Pancreas (tissue), 10 donors: ENCODE data around the gene RASA3. TPM values are rescaled to one million over a fixed set of nuclear protein-coding genes. Genes with fewer than 3 reads are reported as not detected.

ENCODE experiments used
- ATAC-seq, 4 donors: fragments of 200-7000 bp; cut with Tn5 transposase; one replicate each; pipeline versions ENCODE4 v1.8.0 to v1.9.1; 2020; ENCODE audit warnings: mild to moderate bottlenecking in 4 of 4, moderate library complexity in 4 of 4
- DNase-seq, 6 donors: peaks; one replicate each; pipeline ENCODE4 v3.0.0-alpha.2; 2020
- FAIRE-seq: peaks from 2 replicates; lab custom pipeline; 2012; peaks lifted over from hg19 to GRCh38; lab: Jason Lieb, UNC
- H3K27ac ChIP-seq, 4 donors: fragments of 200-600 bp; sonication (generic); 1 replicate in 3 of 4; 2 replicates in 1 of 4; pipeline versions ENCODE4 v1.5.0 to v1.8.0; 2020
- H3K27me3 ChIP-seq, 4 donors: fragments of 200-600 bp; one replicate each; pipeline ENCODE4 v1.8.0; 2021
- H3K36me3 ChIP-seq, 3 donors: fragments of 200-600 bp; sonication (generic) in 1 of 3; one replicate each; pipeline versions ENCODE4 v1.5.0 to v1.8.0; 2020 to 2021
- H3K4me1 ChIP-seq, 3 donors: fragments of 200-600 bp; one replicate each; pipeline ENCODE4 v1.8.0; 2021
- H3K4me3 ChIP-seq, 4 donors: fragments of 200-600 bp; sonication (generic) in 2 of 4; one replicate each; pipeline versions ENCODE4 v1.5.0 to v1.8.0; 2020 to 2021
- H3K9me3 ChIP-seq, 4 donors: fragments of 200-600 bp; one replicate each; pipeline ENCODE4 v1.8.0; 2021
- WGBS, 2 donors: extraction: QIAGEN DNeasy Blood & Tissue Kit; methylation state at CpG; one replicate each; pipeline ENCODE4 v1.1.7; 2013; 5-methylcytosine and 5-hydroxymethylcytosine counted together
- intact Hi-C, 3 donors: fragments of 100-400 bp; cut with DNase I; formaldehyde crosslinking; loops; one replicate each; pipeline versions ENCODE4 v1.11.1 to v1.14.2; 2022
- polyA plus RNA-seq, 2 donors: library from polyadenylated mRNA; stranded (reverse); fragments of 200-250 nt; gene quantifications; one replicate each; pipeline ENCODE4 v1.2.3, GENCODE V29; 2013
- total RNA-seq, 6 donors: library from RNA; stranded (reverse); fragmentation: NEBNext Ultra II Directional in 4 of 6; extraction: Animal tissue kit (Norgen Biotek cat#: 25700) in 4 of 6; gene quantifications; one replicate each; pipeline versions ENCODE4 v1.2.1 to v1.2.4, GENCODE V29; 2021 to 2023
- TF ChIP-seq, protein P1 (sequence below), 4 donors: fragments of 200-600 bp; sonication (generic) in 3 of 4; IDR thresholded peaks; one replicate each; pipeline versions ENCODE4 v1.5.0 to v1.8.0; 2021; ENCODE audit warnings: antibody characterized with exemption in 4 of 4
- donor health status: healthy with polysubstance abuse.
- donor health status: DM: no; HTN: no; CAD: no; lungs with moderate emphysema.
- donor health status: DM: no; HTN: no; CAD: no.
- donor health status: control.
- donor health status: control.
- donor health status: Bipolar disorder and iron deficiency.
- donor health status: DM: yes; HTN: yes; CAD: no.
- donor health status: DM: no; HTN: no; CAD: no.
- donor health status: DM: no; HTN: no; CAD: no.
- donor health status: DM: yes; HTN: yes; CAD: no.

Gene RASA3
- total and polyA plus RNA-seq, 8 donors = 5.7 to 11.2 (median 9.1) TPM

DNA sequence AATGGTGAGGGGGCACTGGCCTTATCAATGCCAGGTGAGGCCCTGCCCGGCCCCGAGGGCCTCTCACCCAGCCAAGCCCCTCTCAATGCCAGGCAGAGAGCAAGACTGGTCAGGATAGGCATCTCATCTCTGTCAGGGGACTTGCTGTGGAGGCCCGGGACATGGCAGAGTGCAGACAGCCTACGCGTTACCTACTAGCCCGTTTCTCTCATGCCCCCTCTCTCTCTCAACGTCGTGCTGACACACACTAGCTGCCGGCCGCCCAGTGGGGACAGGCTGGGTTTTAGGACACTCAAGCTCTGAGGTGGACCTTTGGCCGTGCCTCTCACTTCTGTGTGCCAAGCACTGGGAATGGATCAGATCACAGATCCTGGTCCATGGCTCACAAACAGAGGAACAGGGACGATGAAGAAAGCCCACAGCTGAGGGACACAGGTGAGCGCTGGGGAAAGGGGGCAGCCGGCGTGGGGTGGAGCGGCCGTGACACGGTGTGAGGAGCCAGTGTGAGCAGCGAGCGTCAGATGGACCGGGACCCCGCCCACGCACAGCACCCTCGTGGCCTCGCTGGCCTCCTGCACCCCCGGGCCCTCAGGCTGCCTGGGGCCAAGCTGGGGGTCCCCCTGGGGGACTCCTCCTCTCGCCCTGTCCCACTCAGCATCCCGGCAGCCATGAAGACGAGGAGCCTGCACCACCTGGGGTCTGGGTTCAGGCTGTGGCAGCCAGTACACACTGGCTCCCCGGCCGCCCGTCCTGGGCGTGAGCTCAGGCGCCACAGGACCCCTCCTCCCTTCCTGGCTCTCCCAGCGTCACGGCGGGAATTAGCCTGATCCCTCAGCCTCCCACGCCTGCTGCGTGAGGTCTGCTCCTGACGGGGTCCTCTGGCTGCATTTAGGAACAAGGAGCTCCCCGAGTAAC is 81.6 kb downstream of the RASA3 start:
- no peak overlapping the region for H3K27ac ChIP-seq
- no peak for FAIRE-seq
- WGBS, 2 donors = 93 to 95% methylated on average over 37 to 40 of the region's 41 CpGs
- peak in 2 of 6 donors; percentile 11 to 57 for DNase-seq
- no peaks in the 10 kb centered on the region for H3K36me3 ChIP-seq
- intact Hi-C loops = loop anchor here in 1 of 3 donors (5.0 kb wide), 1 partner anchor 152 kb away; no protein-coding TSS in a partner anchor
- ATAC-seq = no peak
- H3K4me3 ChIP-seq = no peak overlapping the region
- no peaks in the 10 kb centered on the region for H3K4me1 ChIP-seq
- no peaks in the 10 kb centered on the region for H3K9me3 ChIP-seq
- TF ChIP-seq, protein P1, sequence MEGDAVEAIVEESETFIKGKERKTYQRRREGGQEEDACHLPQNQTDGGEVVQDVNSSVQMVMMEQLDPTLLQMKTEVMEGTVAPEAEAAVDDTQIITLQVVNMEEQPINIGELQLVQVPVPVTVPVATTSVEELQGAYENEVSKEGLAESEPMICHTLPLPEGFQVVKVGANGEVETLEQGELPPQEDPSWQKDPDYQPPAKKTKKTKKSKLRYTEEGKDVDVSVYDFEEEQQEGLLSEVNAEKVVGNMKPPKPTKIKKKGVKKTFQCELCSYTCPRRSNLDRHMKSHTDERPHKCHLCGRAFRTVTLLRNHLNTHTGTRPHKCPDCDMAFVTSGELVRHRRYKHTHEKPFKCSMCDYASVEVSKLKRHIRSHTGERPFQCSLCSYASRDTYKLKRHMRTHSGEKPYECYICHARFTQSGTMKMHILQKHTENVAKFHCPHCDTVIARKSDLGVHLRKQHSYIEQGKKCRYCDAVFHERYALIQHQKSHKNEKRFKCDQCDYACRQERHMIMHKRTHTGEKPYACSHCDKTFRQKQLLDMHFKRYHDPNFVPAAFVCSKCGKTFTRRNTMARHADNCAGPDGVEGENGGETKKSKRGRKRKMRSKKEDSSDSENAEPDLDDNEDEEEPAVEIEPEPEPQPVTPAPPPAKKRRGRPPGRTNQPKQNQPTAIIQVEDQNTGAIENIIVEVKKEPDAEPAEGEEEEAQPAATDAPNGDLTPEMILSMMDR (IDR thresholded peaks at IDR 0.05) = no peak
- no peaks in the 10 kb centered on the region for H3K27me3 ChIP-seq

DNA sequence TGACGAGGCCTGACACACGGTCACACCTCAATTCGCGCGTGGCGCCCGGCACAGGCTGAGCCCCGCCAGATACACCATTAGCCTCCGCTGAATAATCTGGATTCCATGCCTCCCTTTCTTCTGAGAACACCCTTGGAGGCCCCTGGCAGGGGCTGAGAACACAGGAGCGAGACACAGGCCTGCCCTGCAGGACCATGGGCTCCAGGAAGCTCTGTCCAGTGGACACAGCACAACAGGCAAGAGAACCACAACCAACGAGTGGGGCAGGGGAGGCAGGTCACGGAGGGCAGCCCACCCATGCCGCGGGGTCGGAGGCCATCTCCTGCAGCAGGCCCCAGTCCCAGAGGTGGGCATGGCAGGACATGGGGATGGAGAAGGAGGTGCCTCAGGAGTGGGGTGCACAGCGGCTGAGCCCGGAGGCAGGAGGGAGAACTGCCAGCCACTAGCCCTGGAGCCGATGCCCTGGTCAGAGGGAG is 82.8 kb downstream of the RASA3 start:
- Histone ChIP-seq H3K4me1 (no peaks in the 10 kb centered on the region), H3K36me3 (no peaks in the 10 kb centered on the region), H3K27me3 (no peaks in the 10 kb centered on the region), H3K9me3 (no peaks in the 10 kb centered on the region), H3K4me3 (no peak overlapping the region), H3K27ac (no peak overlapping the region)
- intact Hi-C loops = loop anchor here in 1 of 3 donors (5.0 kb wide), 1 partner anchor 153 kb away; no protein-coding TSS in a partner anchor
- peak in 2 of 6 donors; percentile 11 to 50 for DNase-seq
- ATAC-seq = no peak
- WGBS, 2 donors = 93 to 94% methylated on average over 18 of the region's 18 CpGs
- no peak for FAIRE-seq
- TF ChIP-seq, protein P1 (IDR thresholded peaks at IDR 0.05) = no peak

DNA sequence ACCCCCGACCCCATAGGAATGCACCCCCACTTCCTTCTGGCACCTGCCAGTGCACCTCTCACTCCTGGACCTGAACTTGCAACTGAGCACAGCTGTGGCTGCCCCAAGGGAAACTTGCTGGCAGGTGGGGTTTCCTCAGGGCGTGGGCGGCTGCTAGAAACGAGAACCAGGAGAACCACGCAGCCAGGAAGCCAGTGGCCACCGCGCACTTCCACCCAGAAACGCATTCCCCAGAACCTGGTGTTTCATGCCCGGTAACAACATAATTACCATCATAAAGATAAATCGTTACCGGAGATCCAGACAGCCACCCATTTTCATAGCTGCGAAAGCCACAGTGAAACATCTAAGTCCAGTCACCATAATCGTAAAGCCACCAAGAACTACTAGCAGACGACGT is 83.4 kb downstream of the RASA3 start:
- H3K9me3 ChIP-seq = no peaks in the 10 kb centered on the region
- WGBS, 2 donors = 87 to 90% methylated on average over 15 of the region's 15 CpGs
- intact Hi-C loops = no loop called here
- H3K4me3 ChIP-seq = no peak overlapping the region
- DNase-seq (no peak), ATAC-seq (no peak), FAIRE-seq (no peak)
- TF ChIP-seq, protein P1 (IDR thresholded peaks at IDR 0.05) = no peak
- no peaks in the 10 kb centered on the region for H3K4me1 ChIP-seq
- H3K27me3 ChIP-seq = no peaks in the 10 kb centered on the region
- H3K27ac ChIP-seq = no peak overlapping the region
- no peaks in the 10 kb centered on the region for H3K36me3 ChIP-seq

DNA sequence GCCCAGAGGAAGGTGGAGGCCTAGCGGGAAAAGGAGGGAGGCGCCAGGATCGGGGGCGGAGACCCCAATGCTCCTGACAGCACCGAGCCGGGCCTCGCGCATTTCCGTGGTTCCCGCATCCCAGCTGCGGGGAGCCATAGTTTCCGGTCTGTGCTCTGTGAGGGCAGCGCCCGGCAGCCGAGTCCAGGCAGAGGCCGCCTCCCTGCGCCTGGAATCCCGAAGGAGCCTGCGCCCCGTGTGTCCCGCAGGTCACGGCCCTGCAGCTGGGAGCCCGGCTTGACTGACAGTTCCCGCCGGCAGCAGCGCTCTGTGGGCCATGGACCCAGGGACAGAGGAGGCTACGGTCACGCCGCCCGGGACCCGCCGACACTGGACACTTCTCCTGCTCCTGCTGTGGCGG is 84.0 kb downstream of the RASA3 start:
- no peak for FAIRE-seq
- no peaks in the 10 kb centered on the region for H3K9me3 ChIP-seq
- H3K27ac ChIP-seq = no peak overlapping the region
- ATAC-seq = no peak
- TF ChIP-seq, protein P1 (IDR thresholded peaks at IDR 0.05) = no peak
- no peak overlapping the region for H3K4me3 ChIP-seq
- 92% methylated on average over 27 to 33 of the region's 33 CpGs for WGBS, 2 donors
- intact Hi-C loops = no loop called here
- no peaks in the 10 kb centered on the region for H3K27me3 ChIP-seq
- H3K4me1 ChIP-seq = no peaks in the 10 kb centered on the region
- H3K36me3 ChIP-seq = no peaks in the 10 kb centered on the region
- DNase-seq = peak in 2 of 6 donors; percentile 14 to 67
